ENCODE measurements around the gene LPIN3.

- TF ChIP-seq POLR2AphosphoS5 (IDR thresholded peaks at IDR 0.05; ENCODE audit: low read depth, low read length) (no peak), POLR2A (IDR thresholded peaks at IDR 0.05; ENCODE audit: borderline replicate concordance, extremely low read depth, insufficient read depth, insufficient read length) (no peak), EZH2 (IDR thresholded peaks at IDR 0.05) (no peak), CTCF (IDR thresholded peaks at IDR 0.05 in 2 of 3, conservative IDR thresholded peaks at IDR 0.05 in 1 of 3; ENCODE audit: borderline replicate concordance in 1 of 3, insufficient read depth in 1 of 3, low read depth in 2 of 3, low read length in 2 of 3) (no peak), REST (IDR thresholded peaks at IDR 0.05; ENCODE audit: low read depth) (no peak), SRF (IDR thresholded peaks at IDR 0.05; ENCODE audit: low read depth) (no peak), TCF7L2 (IDR thresholded peaks at IDR 0.05; ENCODE audit: borderline replicate concordance, extremely low read depth, insufficient read depth, insufficient read length) (no peak), ATF3 (IDR thresholded peaks at IDR 0.05) (no peak), EGR1 (IDR thresholded peaks at IDR 0.05; ENCODE audit: low read depth) (no peak), MAX (IDR thresholded peaks at IDR 0.05) (no peak), YY1 (IDR thresholded peaks at IDR 0.05; ENCODE audit: extremely low read depth, insufficient replicate concordance, low read depth, low read length) (no peak), EZH2phosphoT487 (IDR thresholded peaks at IDR 0.05; ENCODE audit: borderline replicate concordance) (no peak), ZFX (IDR thresholded peaks at IDR 0.05) (no peak), JUND (IDR thresholded peaks at IDR 0.05) (no peak)
These were observed 26.1 kb downstream of the LPIN3 start, which contains the start of gene EMILIN3 for GRCh38 chr20:41366546-41367392.
